CD4-positive, alpha-beta T cell treated with Interleukin-6 for 4 hours (primary cell): Measurements from ENCODE around the gene LARGE1.

Experiments
- DNase-seq: peaks from one replicate; pipeline ENCODE4 v3.0.0-alpha.2; 2020; ENCODE audit warnings: mixed read lengths

LARGE1 gene

GRCh38 chr22:33771136-33771535, 149.1 kb downstream of the LARGE1 start:
- DNase-seq, result no peak

- no peak for DNase-seq
Observed at GRCh38 chr22:33770723-33771122, 149.6 kb downstream of the LARGE1 start.

- no peak for DNase-seq
Observed at GRCh38 chr22:33766091-33766490, 154.2 kb downstream of the LARGE1 start.

- no peak for DNase-seq
Observed at GRCh38 chr22:33758961-33759360, 161.3 kb downstream of the LARGE1 start.

GRCh38 chr22:33757802-33758483, 162.3 kb downstream of the LARGE1 start:
- DNase-seq, result no peak

GRCh38 chr22:33757041-33757801, 163.1 kb downstream of the LARGE1 start:
- DNase-seq, result no peak

- no peak for DNase-seq
Observed at GRCh38 chr22:33756508-33756949, 163.7 kb downstream of the LARGE1 start.

GRCh38 chr22:33748714-33749113, 171.6 kb downstream of the LARGE1 start:
- no peak for DNase-seq

GRCh38 chr22:33747576-33748180, 172.6 kb downstream of the LARGE1 start:
- no peak for DNase-seq

- no peak for DNase-seq
Observed at GRCh38 chr22:33747029-33747428, 173.2 kb downstream of the LARGE1 start.

- no peak for DNase-seq
Observed at GRCh38 chr22:33746501-33746928, 173.8 kb downstream of the LARGE1 start.

- no peak for DNase-seq
Observed at GRCh38 chr22:33745501-33745900, 174.8 kb downstream of the LARGE1 start.

GRCh38 chr22:33743756-33744155, 176.5 kb downstream of the LARGE1 start:
- DNase-seq, result no peak

GRCh38 chr22:33741025-33741424, 179.3 kb downstream of the LARGE1 start:
- no peak for DNase-seq

GRCh38 chr22:33739516-33739915, 180.8 kb downstream of the LARGE1 start:
- DNase-seq, result no peak

GRCh38 chr22:33737662-33738061, 182.6 kb downstream of the LARGE1 start:
- DNase-seq, result no peak

GRCh38 chr22:33735978-33736377, 184.3 kb downstream of the LARGE1 start:
- DNase-seq, result no peak

- DNase-seq, result no peak
Observed at GRCh38 chr22:33728847-33729246, 191.4 kb downstream of the LARGE1 start.

GRCh38 chr22:33726294-33726734, 194.0 kb downstream of the LARGE1 start:
- DNase-seq, result no peak

- no peak for DNase-seq
Observed at GRCh38 chr22:33723915-33724314, 196.4 kb downstream of the LARGE1 start.

GRCh38 chr22:33722816-33723215, 197.5 kb downstream of the LARGE1 start:
- DNase-seq, result no peak

GRCh38 chr22:33720166-33720878, 200.0 kb downstream of the LARGE1 start:
- DNase-seq, result no peak
